Activated naive CD4-positive, alpha-beta T cell (primary cell): ENCODE results near the gene HRH3.
A peak's percentile ranks its signal among the peaks of the same experiment; 100 is the strongest.

Experiments
- DNase-seq, 4 experiments: peaks; one replicate each; lab custom pipeline; 2025; lab: John Stamatoyannopoulos, UW

The HRH3 gene

DNA sequence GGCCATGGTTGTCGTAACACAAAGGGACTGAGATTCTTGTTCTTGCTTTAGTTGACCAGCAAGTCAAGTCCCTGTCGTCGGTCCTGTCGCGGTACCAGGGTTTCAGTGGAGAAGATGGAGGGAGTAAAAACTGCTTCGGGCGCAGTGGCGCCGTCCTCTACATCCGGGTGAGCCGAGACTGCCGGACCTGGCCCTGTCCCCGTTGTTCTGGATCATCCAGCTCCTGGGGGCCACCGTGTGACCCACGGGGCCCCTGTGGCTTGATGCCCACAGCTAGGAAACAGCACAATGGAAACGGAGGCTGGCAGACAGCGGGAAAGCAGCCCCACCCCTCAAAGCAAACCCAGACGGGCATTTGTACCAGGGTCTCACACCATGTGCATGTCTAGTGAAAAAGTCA, 22.3 kb downstream of the HRH3 start:
- no peak for DNase-seq

DNA sequence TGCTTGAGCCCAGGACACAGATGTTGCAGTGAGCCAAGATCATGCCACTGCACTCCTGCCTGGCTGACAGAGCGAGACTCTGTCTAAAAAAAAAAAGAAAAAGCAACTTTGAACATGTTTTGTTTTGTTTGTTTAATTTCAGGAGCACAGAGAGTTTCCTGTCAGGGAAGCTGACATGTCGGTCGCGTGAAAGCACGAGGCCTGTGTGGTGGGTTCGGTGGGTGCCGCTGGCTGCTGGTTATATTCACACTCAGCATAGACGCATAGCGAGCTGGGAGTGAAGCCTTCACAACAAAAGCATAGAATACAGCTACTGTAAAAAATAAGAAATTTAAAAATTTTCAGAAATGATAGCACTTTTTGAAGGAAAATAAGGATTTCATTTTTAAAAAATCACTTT, 22.8 kb downstream of the HRH3 start:
- DNase-seq: no peak

DNA sequence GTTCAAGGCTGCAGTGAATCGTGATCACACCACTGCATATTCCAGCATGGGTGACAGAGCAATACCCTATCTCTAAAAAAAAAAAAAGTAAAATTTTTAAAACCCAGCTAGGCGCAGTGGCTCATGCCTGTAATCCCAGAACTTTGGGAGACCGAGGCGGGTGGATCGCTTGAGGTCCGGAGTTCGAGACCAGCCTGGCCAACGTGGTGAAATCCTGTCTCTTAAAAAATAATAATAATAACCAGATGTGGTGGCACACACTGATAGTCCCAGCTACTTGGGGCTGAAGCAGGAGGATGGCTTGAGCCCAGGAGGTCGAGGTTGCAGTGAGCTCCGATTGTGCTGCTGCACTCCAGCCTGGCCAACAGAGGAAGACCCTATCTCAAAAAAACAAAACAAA, 23.8 kb downstream of the HRH3 start:
- no peak for DNase-seq

DNA sequence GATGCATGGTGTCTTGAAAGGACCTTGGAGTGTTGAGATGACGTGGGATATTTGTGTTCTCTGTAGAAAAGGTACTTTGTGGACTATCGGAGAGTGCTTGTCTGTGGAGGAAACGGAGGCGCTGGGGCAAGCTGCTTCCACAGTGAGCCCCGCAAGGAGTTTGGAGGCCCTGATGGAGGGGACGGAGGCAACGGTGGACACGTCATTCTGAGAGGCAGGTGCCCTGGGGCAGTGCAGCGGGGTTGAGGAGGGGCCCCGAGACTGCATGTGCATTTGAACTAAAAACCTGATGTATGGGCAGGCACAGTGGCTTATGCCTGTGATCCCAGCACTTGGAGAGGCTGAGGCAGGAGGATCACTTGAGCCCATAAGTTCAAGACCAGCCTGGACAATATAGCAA, 24.3 kb downstream of the HRH3 start:
- DNase-seq: no peak

DNA sequence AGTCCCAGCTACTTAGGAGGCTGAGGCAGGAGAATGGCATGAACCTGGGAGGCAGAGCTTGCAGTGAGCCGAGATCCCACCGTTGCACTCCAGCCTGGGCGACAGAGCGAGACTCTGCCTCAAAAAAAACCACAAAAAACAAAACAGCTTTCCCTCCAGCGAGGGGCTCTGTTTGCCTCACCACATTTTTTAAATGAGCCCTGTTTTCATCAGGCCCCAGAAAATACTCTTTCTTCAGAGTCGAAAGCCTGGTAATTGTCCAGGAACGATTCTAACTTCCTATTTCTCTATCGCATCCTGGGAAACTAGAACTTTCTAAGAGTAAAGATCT, 25.0 kb downstream of the HRH3 start:
- DNase-seq: no peak

DNA sequence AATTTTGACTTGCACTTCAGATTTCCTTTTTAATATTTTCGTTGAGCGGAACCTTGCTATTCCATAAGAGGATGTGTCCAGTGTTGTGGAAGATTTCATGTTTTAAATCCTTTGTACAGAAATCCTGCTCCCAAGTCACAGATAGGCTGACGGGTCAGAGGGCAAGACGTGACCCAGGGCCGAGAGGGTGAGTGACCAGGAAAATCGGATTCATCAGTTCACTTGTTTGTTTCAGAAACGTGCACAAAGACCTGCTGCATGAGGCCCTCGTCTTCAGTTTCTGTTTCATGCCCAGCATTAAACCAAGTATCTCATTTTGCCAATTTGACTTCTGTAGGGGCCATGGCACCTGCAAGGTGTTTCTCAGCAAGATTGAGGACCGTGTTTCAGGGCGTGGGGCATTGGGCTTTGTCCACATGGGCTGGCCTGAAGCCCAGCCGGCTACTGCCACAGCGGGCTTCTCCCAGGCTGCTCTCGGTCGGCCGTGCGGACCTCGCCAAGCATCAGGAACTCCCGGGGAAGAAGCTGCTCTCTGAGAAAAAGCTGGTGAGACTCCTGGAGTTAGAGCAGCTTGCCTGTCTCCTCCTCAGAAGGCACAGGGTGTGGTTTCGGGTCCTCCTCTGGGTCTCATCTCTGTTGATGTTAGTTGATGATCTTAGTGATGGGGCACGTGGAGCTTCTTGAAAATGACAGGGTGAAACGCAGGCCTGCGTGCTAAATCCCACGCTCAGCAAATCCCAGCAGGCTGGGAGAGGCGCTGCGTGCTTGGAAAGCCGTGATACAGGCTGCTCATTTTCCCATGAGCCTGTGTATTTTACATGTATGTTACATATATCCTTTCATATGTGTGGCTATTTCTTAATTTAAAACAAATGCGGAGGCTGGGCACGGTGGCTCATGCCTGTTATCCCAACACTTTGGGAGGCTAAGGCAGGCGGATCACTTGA, 26.7 kb downstream of the HRH3 start:
- no peak for DNase-seq

DNA sequence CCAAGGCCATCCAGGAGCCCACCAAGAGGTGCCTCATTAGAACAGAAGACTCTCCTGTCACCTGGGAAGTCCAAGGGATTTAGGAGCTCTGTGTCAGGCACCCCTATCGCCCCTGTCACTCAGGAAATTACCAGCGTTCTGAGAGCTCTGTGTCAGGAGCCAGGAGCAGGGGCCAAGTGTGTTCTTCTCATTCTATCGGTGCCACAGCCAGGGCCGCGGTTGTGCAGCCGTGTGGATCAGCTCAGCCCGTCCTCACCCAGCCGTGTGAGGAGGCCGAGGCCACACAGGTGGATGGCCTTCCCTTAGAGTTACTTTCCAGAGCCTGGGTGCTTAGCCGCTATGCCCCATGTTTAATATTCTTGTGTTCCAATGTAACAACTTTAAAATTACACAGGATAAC, 27.4 kb downstream of the HRH3 start:
- DNase-seq: no peak

DNA sequence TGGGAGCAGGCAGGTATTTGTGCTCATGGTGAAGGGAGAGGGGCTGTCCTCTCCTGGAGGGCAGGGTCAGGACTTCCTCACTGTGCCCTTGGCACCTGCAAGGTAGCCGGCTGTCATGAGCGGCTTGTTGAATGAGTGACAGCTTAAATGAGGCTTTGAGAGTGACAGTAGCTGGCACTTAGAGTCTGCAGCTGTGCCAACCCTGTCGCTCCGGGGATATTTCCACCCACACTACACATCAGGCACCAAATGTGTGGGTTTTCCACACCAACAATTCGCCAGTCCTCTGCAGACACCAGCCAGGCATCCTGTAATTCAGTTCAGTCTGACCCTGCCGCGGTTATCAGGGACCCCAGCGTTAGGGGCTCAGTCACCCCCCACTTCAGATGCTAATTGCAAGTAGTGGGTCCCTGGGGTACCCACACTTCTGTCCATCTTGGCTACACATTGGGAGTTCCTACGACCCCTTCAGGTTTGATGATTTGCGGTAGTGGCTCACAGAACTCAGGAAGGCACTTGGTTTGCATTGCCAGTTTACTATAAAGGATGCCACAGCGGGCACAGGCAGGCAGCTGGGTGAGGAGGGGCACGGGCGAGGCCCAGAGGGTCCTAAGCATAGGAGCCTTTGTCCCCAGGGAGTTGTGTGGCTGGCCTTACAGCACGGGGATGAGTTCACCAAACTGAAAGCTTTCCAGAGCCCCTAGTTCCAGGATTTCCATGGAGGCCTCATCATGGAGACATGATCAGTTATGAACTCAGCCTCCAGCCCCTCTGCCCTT, 28.1 kb downstream of the HRH3 start:
- DNase-seq: no peak

DNA sequence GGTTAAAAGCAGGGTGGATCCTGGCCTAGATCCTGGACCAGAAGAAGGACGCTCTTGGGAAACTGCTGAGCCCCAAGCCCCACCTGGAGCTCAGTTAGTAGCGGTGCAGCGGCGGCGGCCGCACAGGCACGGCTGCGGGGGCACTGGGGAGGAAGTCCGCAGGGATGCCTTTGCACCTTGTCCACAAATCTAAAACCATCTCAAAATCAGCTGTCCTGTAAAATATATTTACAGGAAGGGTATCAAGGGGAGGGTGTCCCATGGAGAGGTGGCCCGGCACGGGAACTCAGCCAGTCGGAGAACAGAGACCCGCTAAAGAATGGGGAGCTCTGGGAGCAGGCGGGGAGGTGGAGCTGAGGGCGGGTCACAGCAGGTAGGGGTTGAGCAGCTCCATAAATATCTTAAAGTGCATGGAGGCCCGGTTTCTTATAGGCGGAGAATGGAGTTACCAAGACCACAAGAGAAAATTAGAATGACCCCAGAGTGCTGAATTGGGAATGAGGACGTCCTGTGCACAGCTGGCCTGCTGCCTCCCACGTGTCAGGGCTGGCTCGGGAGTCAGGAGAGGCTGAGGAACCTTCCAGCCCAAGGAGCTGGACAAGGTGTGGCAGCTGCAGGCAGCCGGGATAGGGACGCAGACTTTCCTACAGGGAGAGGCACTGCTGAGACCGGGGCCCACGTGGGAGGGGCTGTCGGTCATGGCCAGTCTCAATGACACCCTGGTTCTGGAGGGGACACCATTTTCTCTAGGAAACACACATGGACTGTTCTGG, 29.3 kb downstream of the HRH3 start:
- no peak for DNase-seq

DNA sequence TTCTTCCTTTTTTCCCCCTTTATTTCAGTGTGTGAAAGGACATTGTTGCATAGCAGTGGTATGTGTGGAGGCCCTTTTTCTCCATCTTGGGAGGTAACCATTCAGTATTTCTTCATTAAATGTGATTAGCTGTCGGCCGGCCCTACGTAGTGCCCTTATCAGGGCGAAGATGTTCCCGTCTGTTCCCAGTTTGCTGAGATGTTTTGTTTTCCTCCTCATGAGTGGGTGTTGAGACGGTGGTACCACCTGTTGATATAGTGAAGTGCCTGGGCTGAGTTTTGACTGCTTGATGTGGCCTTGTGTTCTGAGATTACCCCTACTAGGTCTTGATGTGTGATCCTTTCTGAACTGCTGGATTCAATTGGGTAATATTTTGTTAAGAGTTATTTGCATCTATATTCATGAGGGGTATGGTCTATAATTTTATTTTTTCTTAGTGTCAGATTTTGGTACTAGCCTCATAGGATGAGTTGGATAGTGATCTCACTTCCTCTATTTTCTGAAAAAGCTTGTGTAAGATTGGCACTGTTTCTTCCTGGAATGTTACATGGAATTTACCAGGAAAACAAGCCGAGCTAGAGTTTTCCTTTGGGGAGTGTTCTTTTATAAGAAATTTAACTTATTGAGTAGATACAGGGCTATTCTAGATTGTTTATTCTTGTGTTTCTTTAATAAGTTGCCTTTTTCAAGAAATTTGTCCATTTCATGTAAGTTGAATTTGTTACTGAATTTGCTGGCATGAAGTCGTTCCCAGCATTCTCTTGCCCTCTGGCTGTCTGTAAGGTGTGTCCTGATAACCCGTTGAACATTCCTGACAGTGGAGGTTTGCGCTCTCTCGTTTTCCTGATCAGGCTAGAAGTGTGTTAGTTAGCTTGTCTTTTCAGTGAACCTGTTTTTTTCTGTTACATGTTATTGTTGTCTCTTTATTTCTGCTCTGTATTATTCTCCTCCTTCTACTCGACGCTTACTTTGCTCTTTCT, 32.9 kb downstream of the HRH3 start:
- no peak for DNase-seq

DNA sequence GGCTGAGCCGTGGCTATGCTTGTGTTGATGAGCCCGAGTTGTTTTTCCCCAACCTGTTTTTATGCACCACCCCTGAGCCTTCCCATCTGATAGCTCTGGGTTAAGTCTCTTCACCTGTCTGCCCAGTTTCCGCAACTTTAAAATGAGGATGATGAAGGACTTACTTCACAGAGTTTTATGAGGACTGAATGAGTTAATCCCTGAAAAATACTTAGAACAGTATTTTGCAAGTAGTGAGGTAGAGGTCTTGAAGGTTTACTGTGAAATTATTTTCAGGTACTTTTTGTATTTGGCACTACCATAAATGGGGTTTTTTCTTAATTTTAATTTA, 34.0 kb downstream of the HRH3 start:
- no peak for DNase-seq

DNA sequence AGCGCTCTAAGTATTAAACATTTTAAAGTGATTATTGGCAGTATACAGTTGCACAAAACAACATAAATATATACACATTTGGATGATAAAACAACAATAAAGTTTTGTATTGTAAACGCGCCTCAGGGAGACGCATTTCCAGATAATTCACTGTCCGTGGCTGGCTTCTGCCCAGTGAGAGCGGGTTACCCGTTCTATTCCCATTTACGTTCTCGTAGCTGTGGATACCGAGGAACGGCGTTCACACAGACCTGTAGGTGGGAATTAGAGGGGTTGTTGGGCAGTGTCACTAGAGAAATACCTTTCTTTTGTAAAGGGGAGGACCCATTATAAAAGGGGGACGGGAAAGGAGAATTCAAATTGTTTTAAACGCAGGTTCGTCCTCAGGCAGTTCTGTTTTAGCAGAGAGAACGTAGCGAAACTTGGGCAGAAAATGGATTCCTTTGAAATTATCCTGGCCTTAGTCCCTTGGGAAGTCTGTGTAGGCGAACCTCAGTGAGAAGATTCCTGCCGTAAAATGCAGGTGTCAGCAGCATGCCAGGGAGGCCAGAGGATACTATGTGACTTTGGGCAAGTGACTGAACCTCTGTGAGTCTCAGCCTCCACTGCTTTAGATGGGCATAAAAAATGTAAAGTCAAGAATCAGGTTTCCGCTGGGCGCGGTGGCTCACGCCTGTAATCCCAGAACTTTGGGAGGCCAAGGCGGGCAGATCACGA, 36.5 kb downstream of the HRH3 start:
- DNase-seq: no peak

DNA sequence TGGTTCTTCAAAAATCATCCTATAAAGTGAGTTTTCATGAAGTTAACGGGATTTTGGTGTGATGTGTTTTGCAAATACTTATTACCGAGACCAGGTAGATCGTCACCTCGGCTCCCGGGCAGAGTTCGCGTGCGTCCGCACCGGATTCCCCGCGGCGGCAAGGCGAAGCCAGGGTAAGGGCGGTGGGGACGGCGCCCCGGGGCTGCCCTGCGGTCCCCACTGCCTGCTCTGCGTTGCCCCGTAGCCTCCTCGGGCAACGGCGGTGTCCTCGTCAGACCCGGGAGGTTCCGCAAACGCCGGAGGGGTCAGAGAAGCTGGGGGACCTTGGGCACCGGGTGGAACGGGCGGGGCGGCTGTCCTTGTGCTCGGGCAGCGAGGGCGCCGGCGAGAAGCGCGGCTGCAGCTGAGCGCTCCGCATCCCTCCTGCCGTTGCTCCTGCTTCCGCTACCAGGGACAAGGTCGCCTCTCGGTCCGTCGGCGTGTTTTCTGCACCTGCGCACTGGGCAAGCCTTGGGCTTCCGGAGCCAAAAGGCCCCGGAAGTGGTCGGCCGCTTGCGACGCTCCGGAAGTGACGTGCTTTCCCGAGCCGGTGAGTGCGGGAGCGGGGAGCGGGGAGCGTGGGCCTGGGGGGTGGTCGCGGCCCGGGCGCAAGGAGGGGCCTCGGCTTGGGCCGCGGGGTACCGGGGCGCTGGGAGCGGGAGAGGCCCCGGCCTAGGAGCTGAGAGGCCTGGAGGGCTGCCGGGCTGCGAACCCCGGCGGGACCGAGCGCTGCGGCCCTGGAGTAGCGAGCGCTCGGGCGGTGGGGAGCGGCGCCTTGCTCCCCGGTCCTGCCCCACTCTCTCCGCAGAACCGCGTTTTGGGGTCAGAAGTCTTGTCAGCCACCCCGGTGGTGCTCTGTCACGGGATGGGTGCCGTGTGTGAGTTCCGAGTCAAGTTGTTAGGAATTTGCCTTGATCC, 37.3 kb downstream of the HRH3 start, which contains the start of gene MTG2:
Gene MTG2 (plus strand): TSS at position 560 of the 957 bp plus-strand sequence. CDS start 10,393 bp downstream, outside the sequence.
- peak; percentile 71 to 86 (median 83) for DNase-seq

DNA sequence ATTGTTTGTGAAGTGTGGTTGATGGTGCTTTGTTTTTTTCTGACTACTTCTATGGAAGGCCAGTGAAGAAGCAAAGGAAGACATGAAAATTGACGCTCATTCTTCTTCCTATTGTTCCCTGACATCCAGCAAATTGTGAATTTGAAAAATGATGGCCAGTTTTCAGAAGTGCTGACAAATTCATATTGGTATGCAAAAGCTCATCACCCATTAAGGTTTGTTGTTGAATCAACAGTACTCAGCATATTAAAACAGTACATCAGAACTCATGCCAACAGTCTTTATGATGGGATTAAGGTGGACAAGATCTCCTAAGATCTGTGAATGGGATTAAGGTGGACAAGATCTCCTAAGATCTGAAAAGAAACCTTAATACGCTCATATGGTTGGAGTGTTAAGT, 38.3 kb downstream of the HRH3 start:
- DNase-seq: no peak

DNA sequence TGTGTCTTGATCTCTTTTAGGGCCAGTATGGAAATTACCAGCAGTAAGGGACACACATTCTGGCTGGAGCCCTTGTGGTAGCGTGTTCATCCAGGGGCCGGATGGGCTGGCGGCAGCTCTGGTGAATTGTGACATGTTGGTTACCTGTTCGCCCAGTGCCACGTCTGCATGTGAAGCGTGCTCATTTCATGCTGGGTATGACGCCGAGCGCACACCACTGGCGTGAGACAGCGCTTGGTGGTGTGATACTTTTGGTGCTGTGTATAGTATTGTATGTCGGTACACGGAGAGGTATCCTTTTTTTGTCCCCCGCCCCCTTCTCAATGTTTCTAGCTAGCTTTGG, 40.9 kb downstream of the HRH3 start:
- DNase-seq: no peak

DNA sequence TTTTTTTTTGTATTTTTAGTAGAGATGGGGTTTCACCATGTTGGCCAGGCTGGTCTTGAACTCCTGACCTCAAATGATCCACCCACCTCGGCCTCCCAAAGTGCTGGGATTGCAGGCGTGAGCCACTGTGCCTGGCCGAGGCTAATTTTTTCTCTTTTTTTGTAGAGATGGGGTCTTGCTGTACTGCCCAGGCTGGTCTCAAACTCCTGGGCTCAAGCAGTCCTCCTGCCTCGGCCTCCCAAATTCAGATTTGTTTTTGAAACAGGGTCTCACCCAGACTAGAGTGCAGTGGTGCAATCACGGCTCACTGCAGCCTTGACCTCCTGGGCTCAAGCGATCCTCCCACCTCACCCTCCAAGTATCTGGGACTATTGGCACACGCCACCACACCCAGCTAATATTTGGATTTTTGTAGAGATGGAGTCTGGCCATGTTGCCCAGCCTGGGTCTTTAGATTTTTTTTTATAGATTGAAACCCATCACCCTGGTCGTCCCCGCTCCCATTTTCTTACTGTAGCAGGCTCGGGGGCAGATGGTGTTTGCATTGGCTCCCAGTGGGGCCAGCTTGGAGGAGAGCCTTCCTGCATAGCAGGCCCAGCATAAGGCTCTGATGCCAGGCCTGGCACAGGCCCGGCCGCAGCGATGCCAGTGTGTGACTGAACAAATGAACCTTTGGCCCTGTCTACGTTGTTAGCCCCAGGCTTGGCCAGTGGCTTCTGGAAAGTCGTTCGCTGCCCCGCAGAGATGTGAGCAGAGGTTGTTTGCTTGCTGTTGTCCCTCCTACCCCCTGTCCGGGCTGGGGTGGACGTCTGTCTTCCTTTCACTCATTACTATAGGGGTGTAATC, 41.5 kb downstream of the HRH3 start:
- no peak for DNase-seq

DNA sequence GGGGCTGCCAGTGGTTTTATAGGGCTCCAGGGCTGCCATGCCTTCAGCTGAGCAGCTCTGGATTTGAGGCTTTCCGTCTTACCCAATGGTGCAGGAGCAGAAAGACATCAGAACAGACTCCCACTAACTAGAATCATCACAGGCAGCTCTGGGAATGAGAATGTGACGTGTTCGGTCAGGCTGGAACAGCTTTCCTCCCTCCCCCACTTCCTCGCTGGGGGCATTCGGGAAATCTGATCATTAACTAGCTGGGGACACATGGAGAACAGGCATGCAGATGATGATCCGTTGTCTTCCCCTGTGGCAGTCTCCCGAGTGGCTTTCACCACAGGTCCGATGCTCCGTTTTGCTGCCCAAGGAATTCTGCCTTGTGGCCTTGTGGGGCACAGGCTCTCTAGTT, 42.8 kb downstream of the HRH3 start:
- no peak for DNase-seq

DNA sequence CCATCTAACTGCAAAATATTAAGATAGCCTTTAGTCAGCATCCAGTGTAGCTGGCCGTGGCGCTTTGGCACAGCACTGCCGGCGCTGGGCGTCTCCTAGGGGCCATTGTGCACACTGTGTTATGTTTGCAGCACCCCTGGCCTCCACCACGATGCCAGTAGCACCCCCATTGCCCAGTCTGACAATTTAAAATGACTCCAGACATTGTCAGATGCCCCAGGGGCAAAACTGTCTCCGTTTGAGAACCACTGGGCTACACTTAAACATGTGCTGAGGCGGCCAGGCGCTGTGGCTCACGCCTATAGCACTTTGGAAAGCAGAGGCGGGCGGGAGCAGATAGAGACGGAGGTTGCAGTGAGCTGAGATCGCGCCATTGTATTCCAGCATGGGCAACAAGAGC, 43.2 kb downstream of the HRH3 start:
- DNase-seq: no peak

DNA sequence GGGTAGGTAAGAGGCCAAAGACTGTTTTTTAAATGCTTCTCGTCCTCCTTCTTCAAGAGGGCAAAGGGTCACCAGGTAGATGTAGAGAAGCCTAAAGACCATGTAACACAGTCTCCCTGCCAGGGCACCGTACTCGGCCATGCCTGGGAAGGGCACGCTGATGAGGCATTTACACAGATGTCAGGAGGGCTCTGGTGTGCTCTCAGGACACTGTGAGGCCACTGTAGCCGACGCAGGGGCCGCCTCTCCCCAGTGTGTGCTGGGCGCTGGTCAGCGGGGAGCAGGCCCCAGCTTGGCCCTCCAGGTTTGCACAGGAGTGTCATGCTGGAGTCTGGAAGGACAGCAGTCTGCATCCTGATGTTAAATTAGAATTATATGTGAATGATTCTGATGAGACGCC, 44.4 kb downstream of the HRH3 start:
- no peak for DNase-seq
